Skin of body (tissue), 2 donors: ENCODE results near the gene PGBD5. TPM values are rescaled to one million over a fixed set of nuclear protein-coding genes. Genes with fewer than 3 reads are reported as not detected.
"Not testable (repeated sequence)": the region's sequence is repeated elsewhere in the genome, so short reads cannot be mapped to it uniquely, and the experiment has no call there.

Source experiments
- DNase-seq: peaks from one replicate; lab custom pipeline; 2025; lab: John Stamatoyannopoulos, UW
- total RNA-seq: library from RNA; depleted of rRNA; stranded (reverse); fragments of >200 nt; gene quantifications from one replicate; pipeline ENCODE4 v1.2.3, GENCODE V29; 2014

PGBD5 gene
- 2.7 TPM for total RNA-seq

DNA sequence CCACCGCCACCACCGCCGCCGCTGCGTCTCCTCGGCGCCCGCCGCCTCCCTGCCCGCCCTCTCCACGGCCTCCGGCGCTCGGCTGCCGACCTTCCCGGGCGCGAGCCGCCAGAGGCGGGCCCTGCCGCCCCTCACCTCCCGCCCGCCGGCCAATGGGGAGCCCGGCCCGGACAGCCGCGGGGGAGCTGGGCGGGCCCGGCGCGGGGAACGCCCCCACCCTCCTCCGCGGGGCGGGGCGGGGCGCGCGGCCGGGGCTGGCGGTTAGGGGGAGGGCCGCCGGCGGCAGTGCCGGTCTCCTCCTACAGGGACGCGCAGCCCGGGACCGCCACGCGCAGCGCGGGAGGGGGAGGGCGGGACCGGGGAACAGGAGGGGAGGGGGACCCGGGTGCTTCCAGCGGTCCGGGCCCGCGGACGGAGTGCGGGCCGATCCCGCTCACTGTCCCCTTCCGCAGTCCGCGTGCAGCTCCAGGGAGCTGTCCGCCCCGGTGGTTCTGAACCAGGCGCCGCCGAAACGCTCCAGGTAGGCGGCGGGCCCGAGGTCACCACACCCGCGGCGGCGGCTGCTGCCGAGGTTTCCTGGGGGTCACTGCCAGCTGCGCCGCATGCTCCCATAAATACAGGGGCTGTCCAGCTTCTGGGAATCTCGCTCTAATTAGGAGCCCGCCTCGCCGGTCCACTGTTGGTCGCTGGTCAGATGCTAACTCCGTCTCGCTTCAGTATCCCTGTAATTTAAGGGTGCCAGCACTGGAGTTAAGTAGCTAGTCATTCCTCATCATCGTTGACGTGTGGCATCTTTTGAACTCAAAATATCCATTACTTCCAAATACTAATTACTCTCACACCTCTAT is at the start of gene PGBD5:
TSS of gene PGBD5 (minus strand) at position 87 of the 848 bp plus-strand sequence. CDS start 404 bp downstream, outside the sequence.
- peak; percentile 51 for DNase-seq

DNA sequence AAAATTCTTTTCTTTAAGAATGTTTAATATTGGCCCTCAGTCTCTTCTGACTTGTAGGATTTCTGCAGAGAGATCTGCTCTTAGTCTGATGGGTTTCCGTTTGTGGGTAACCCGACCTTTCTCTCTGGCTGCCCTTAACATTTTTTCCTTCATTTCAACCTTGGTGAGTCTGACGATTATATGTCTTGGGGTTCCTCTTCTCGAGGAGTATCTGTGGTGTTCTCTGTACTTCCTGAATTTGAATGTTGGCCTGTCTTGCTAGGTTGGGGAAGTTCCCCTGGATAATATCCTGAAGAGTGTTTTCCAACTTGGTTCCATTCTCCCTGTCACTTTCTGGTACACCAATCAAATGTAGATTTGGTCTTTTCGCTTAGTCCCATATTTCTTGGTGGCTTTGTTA is 48.8 kb upstream of the PGBD5 start:
- not testable (repeated sequence) for DNase-seq

DNA sequence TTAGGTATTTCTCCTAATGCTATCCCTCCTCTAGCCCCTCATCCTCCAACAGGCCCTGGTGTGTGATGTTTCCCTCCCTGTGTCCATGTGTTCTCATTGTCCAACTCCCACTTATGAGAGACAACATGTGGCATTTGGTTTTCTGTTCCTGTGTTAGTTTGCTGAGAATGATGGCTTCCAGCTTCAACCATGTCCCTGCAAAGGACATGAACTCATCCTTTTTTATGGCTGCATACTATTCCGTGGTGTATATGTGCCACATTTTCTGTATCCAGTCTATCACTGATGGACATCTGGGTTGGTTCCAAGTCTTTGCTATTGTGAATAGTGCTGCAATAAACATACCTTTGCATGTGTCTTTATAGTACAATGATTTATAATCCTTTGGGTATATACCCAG is 44.6 kb upstream of the PGBD5 start:
- not testable (repeated sequence) for DNase-seq

DNA sequence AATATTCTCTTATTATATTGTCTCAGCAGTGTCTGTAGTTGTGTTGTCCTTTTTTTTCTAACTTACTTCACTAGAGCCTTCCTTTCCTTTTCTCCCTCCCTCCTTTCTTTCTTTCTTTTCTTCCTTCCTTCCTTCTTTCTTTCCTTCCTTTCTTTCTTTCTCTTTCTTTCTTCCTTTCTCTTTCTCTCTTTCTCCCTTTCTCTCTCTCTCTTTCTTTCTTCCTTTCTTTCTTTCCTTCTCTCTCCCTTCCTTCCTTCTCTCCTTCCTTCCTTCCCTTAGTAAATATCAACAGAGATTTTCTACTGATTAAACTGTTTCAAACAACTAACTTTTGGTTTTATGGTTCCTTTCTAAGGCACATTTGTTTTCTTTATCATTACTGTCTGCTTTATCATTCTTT is 43.1 kb upstream of the PGBD5 start:
- DNase-seq = no peak

- DNase-seq = no peak
These were observed 39.6 kb upstream of the PGBD5 start for GRCh38 chr1:230465691-230466090.

DNA sequence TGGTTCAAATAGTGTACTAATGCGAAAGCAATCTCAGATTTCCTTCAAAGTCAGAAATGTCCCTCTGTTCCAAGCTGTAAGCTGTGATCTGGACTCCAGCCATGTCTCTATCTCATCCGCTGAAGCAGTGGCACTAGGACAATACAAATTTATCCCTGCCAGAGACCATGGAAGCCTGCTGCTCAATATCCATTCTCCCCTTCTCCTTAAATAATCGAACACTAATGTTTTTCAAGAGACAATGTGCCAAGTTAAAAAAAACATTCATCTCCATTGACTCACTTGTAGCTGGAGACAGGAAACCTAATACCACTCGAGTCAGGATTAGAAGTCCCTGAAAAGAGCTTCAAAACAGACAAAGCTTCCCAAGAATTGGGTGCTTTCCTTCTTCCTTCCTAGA is 38.5 kb upstream of the PGBD5 start:
- no peak for DNase-seq

DNA sequence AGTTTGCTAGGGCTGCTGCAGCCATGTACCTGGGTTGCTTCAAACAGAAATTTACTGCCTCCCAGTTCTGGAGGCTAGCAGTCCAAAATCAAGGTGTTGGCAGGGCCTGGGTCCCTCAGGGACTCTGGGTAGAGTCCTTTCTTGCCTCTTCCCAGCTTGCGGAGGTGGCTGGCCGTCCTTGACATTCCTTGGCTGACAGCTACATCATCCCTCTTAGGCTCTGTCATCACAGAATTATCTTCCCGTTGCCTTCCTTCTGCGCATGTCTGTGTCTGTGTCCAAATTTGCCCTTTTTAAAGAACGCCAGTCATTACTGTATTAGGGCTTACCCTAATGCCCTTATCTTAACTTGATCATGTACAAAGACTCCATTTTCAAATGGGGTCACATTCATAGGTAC is 37.6 kb upstream of the PGBD5 start:
- no peak for DNase-seq

GRCh38 chr1:230463326-230463725 is 37.2 kb upstream of the PGBD5 start:
- DNase-seq = no peak

DNA sequence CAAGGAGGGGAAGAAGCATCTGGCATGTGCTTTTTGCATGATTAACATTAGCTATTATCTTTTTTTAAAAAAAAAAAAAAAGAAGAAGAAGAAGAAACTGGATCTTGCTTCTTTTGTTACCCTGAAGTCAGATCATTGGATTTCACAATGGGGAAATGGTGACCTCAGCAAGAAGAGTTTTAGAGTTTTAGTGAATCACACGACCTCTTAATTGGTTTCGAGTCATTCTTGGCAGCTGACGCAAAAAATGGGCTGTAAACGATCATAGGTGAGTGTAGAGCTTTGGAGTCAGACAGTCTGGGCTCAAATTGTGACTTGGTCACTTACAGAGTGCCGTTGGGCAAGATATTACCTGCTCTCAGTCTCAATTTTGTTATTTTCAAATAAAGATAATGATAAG is 33.3 kb upstream of the PGBD5 start:
- no peak for DNase-seq

GRCh38 chr1:230458509-230458908 is 32.4 kb upstream of the PGBD5 start:
- no peak for DNase-seq

- DNase-seq = no peak
These were observed 30.3 kb upstream of the PGBD5 start for GRCh38 chr1:230456478-230456877.

- no peak for DNase-seq
These were observed 29.2 kb upstream of the PGBD5 start for GRCh38 chr1:230455291-230455690.

- no peak for DNase-seq
These were observed 27.2 kb upstream of the PGBD5 start for GRCh38 chr1:230453377-230453776.

DNA sequence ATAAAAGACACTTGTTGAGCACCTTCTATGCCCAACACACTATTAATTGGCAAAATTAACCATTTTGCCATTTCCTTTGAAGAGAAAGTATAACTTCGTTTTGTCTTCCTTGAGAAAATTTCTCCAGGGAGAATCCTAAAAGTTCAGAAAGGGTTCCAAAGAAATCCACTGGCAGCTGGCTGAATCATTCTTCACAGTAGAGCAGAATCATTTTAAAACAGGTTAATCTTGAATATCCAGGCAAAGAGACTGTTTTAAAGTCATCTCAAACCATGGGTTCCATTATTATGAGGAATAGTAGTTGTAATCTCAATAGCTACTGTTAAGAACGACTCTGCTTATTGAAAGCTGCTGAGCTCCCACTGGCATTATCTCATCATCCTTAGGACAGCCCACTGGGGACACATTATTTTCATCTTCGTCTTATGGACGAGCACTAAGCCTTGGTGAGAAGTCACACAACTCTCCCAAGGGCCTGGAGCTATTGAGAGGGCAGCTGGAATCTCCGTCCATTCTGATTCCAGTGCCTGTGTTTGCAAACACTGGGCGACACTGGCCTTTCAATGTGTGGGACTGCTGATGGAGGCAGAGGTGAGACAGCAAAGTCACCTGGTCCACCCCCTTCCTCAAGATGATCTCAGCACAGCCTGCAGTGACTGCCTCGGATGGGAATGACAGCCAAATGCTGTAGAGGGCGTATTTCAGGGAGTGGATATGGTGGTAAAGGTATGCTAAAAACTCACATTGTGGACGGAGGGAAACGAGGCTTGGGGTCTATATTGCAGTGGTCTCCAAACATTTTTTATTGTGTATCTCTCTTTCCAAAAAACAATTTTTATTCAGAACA is 15.3 kb upstream of the PGBD5 start:
- DNase-seq = no peak

DNA sequence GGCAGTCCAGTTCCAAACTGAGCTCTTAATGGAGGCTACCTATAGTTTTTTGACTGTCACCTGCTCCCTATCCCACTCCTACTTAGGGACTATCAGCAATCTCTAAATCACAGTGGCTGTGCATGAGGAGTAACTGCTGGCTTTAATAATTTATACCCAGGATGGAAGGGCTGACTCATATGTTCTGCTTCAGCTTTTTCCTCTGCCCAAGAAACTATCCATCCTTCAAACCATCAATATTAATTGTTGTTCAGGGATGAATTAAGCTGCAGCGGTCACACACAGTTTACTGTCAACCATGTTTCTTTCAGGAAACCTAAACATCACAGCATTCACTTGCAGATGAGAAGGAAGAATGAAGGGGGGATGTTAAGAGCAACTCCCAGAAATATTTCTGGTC is 9.0 kb upstream of the PGBD5 start:
- no peak for DNase-seq

DNA sequence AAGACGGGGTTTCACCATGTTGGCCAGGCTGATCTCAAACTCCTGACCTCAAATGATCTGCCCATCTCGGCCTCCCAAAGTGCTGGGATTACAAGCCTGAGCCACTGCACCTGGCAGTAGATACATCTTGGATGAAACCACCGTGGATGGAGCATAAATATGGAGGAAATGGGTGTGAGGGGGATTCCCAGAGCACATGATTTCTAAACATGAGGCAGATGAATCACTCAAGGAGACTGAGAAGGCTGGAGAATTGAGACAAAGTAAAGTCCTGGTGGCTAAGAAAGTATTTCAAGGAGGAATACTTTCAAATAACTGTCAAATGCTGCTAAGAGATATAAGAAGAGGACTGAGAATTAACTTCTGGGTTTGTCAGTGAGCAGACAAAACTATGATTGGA is 5.4 kb upstream of the PGBD5 start:
- no peak for DNase-seq

DNA sequence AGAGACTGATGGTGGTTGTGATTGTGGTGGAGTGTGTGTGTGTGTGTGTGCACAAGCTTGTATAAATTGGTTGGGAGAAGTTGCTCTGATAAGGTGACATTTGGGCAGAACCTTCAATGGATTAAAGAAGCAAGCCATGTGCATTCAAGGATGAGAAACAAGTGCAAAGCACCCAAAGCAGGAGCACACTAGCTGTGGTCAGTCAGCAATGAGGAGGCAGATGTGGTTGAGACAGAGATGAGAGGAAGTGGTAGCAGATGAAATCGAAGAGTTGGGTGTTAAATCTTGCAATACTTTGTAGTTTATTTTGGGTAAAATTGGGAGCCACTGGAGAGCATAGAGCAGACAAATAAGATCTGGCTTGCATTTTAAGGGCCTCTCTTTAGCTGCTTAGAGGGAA is 4.4 kb upstream of the PGBD5 start:
- DNase-seq = no peak

GRCh38 chr1:230429067-230429735 is 3.1 kb upstream of the PGBD5 start:
- no peak for DNase-seq

DNA sequence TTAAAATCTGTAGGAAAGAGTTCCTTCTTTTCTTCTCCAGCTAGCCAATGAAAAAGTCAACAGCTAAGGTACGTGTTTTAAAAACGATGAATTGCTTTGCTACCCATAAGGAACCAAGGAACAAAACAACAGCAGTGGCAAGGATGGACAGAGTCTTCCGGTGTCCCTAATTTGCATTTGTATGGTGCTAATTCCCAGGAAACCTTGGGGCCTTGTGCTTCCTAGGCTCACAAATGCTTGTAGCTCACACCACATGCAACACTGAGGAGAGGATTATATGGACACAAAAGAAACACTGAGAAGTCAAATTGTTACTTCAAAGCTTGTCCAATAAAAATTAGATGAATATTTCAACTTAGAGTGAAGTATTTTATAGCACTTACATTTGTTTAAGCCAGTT is 1.8 kb upstream of the PGBD5 start:
- no peak for DNase-seq

GRCh38 chr1:230427094-230427876 is 1.2 kb upstream of the PGBD5 start:
- DNase-seq = no peak
